Measurements from ENCODE around the gene L3MBTL2. TPM values are rescaled to one million over a fixed set of nuclear protein-coding genes. Genes with fewer than 3 reads are reported as not detected.

The L3MBTL2 gene
- total and polyA plus RNA-seq, 2 of the 13 experiments (the other 11 are each of a cell fraction or from before 2014, with no cell fraction given) = 13.8 to 33.7 TPM

GRCh38 chr22:41197038-41197972 lies 7.8 kb upstream of the L3MBTL2 start (continued):
- TF ChIP-seq SNAPC4 (CRISPR knock-in tag; IDR thresholded peaks at IDR 0.05) (no peak), STAT6 (CRISPR knock-in tag; IDR thresholded peaks at IDR 0.05; ENCODE audit: borderline replicate concordance) (no peak), GABPA (IDR thresholded peaks at IDR 0.05; ENCODE audit: low read depth, low read length) (no peak), GABPA (CRISPR knock-in tag; IDR thresholded peaks at IDR 0.05; ENCODE audit: low read depth) (no peak), ZNF788 (CRISPR knock-in tag; IDR thresholded peaks at IDR 0.05; ENCODE audit: borderline replicate concordance) (peak; percentile 63; the same call in 1 of the 2 replicates), HNRNPUL1 (IDR thresholded peaks at IDR 0.05; ENCODE audit: low read depth, low read length) (no peak), NR2F2 (IDR thresholded peaks at IDR 0.05; ENCODE audit: borderline replicate concordance, low read depth) (no peak), ZBTB49 (CRISPR knock-in tag; IDR thresholded peaks at IDR 0.05; ENCODE audit: borderline replicate concordance) (no peak), ZNF678 (CRISPR knock-in tag; IDR thresholded peaks at IDR 0.05) (peak; percentile 31; the same call in 1 of the 2 replicates)
